Panc1 (cell line): ENCODE results near the gene PHKB. TPM values are rescaled to one million over a fixed set of nuclear protein-coding genes. Genes with fewer than 3 reads are reported as not detected.

Source experiments
- ATAC-seq: fragments of 200-7000 bp; cut with Tn5 transposase; 2 replicates; pipeline ENCODE4 v1.9.1; 2020; ENCODE audit warnings: mild to moderate bottlenecking, moderate library complexity
- BruUV-seq: library from RNA; stranded (reverse); fragments of 400-500 nt; replicated peaks from 2 replicates; lab custom pipeline; 2021; lab: Mats Ljungman, UMichigan
- CTCF ChIA-PET: fragments of 300-600 bp; sonication (Branson Sonifier 250); formaldehyde crosslinking; loops from one replicate; lab custom pipeline; 2022; ENCODE audit warnings: antibody characterized with exemption; lab: Charles Lee
- POLR2A ChIA-PET: fragments of 300-600 bp; sonication (Branson Sonifier 250); formaldehyde crosslinking; loops from one replicate; lab custom pipeline; 2022; ENCODE audit warnings: antibody characterized with exemption; lab: Charles Lee
- DNase-seq: peaks from one replicate; pipeline ENCODE4 v3.0.0-alpha.2; 2010; ENCODE audit warnings: low read depth, low spot score
- H3K27ac ChIP-seq: 2 replicates; pipeline ENCODE4 v1.5.1; 2011; ENCODE audit warnings: mild to moderate bottlenecking, low read length, inconsistent platforms
- H3K27me3 ChIP-seq: fragments of 200-500 bp; sonication (Bioruptor generic); 2 replicates; pipeline ENCODE4 v1.6.0; 2014; ENCODE audit warnings: low read length, inconsistent platforms; ENCODE audit not compliant: control insufficient read depth, insufficient read depth
- H3K36me3 ChIP-seq: fragments of 200-500 bp; sonication (Bioruptor generic); 2 replicates; pipeline ENCODE4 v1.5.1; 2014; ENCODE audit warnings: inconsistent platforms, mild to moderate bottlenecking, low read length, moderate library complexity; ENCODE audit not compliant: control insufficient read depth, insufficient read depth
- H3K4me1 ChIP-seq: 2 replicates; pipeline ENCODE4 v1.5.1; 2011; ENCODE audit warnings: inconsistent platforms, mild to moderate bottlenecking, low read length, moderate library complexity; ENCODE audit not compliant: control insufficient read depth, insufficient read depth
- H3K4me3 ChIP-seq, 2 experiments: 2 replicates each; pipeline ENCODE4 v1.5.1; 2011 to 2012; ENCODE audit warnings: low read depth in 2 of 2, low read length in 2 of 2, mild to moderate bottlenecking in 2 of 2, inconsistent platforms in 1 of 2, moderate library complexity in 1 of 2
- H3K9me3 ChIP-seq: fragments of 200-500 bp; sonication (Bioruptor generic); 2 replicates; pipeline ENCODE4 v1.5.1; 2014; ENCODE audit warnings: low read depth, mild to moderate bottlenecking, inconsistent platforms, low read length, moderate library complexity; ENCODE audit not compliant: control insufficient read depth, insufficient read depth
- POLR2AphosphoS5 ChIP-seq: IDR thresholded peaks from 2 replicates; pipeline ENCODE4 v1.6.1; 2012; ENCODE audit warnings: mild to moderate bottlenecking, low read depth, low read length, moderate library complexity
- SIN3A ChIP-seq: IDR thresholded peaks from 2 replicates; pipeline ENCODE4 v1.6.1; 2012; ENCODE audit warnings: low read depth, mild to moderate bottlenecking, low read length, moderate library complexity, borderline replicate concordance; ENCODE audit not compliant: insufficient read depth
- TCF7L2 ChIP-seq: IDR thresholded peaks from 2 replicates; pipeline ENCODE4 v1.6.1; 2011; ENCODE audit warnings: mild to moderate bottlenecking, low read depth, low read length, inconsistent platforms
- in situ Hi-C: cut with HindIII; loops from 2 replicates; pipeline ENCODE4 v1.10.0; 2016; ENCODE audit warnings: low sequenced_read_pairs, low pct_unique_long_range_greater_than_20kb
- intact Hi-C: fragments of 100-400 bp; cut with micrococcal nuclease; formaldehyde crosslinking; loops from one replicate; pipeline ENCODE4 v1.10.0; 2022; ENCODE audit not compliant: unreplicated experiment
- total RNA-seq: library from RNA; stranded (reverse); gene quantifications from one replicate; pipeline ENCODE4 v1.2.1, GENCODE V29; 2021; ENCODE audit not compliant: unreplicated experiment
- TF ChIP-seq, protein P1 (sequence below): fragments of 450-650 bp; IDR thresholded peaks from 2 replicates; pipeline ENCODE4 v1.5.1; 2017; ENCODE audit warnings: mild to moderate bottlenecking
- TF ChIP-seq, protein P2 (sequence below), 2 experiments: IDR thresholded peaks; 2 replicates each; pipeline ENCODE4 v1.6.1; 2011 to 2012; ENCODE audit warnings: low read depth in 2 of 2, control low read depth in 1 of 2, low read length in 1 of 2, mild to moderate bottlenecking in 1 of 2, moderate library complexity in 1 of 2; ENCODE audit not compliant: insufficient read depth in 1 of 2

PHKB gene
- total RNA-seq, 1 experiment from 2014 or later = 29.5 TPM

DNA sequence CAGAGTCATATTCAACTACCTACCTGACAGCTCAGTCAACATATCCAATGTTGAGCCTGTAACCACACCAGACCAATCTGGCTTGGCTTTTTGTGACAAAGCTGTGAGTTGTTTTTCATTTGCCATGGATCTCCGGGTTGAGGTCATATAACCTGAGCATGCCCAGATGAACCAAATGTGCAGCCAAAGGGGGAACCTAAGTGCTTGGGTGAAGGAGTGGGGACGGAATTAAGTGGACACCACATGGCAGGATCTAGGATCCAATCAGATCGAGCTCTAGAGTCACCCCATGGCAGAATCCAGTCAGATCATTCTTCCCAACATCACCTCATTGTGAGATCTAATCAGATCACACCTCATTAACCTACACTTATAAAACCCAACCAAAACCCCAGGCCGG is 258.6 kb downstream of the PHKB start:
- H3K4me3 ChIP-seq = no peak overlapping the region
- H3K9me3 ChIP-seq = no peaks in the 10 kb centered on the region
- no peak overlapping the region for H3K27ac ChIP-seq
- ChIA-PET CTCF (no interaction called here), POLR2A (no interaction called here)
- no peak for DNase-seq
- no TSS peak for BruUV-seq
- in situ Hi-C loops = no loop called here
- H3K27me3 ChIP-seq = no peaks in the 10 kb centered on the region
- H3K36me3 ChIP-seq = no peaks in the 10 kb centered on the region
- ATAC-seq = no peak
- TF ChIP-seq, protein P1, sequence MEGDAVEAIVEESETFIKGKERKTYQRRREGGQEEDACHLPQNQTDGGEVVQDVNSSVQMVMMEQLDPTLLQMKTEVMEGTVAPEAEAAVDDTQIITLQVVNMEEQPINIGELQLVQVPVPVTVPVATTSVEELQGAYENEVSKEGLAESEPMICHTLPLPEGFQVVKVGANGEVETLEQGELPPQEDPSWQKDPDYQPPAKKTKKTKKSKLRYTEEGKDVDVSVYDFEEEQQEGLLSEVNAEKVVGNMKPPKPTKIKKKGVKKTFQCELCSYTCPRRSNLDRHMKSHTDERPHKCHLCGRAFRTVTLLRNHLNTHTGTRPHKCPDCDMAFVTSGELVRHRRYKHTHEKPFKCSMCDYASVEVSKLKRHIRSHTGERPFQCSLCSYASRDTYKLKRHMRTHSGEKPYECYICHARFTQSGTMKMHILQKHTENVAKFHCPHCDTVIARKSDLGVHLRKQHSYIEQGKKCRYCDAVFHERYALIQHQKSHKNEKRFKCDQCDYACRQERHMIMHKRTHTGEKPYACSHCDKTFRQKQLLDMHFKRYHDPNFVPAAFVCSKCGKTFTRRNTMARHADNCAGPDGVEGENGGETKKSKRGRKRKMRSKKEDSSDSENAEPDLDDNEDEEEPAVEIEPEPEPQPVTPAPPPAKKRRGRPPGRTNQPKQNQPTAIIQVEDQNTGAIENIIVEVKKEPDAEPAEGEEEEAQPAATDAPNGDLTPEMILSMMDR = no peak
- TF ChIP-seq TCF7L2 (no peak), SIN3A (no peak), POLR2AphosphoS5 (no peak)
- TF ChIP-seq, protein P2, sequence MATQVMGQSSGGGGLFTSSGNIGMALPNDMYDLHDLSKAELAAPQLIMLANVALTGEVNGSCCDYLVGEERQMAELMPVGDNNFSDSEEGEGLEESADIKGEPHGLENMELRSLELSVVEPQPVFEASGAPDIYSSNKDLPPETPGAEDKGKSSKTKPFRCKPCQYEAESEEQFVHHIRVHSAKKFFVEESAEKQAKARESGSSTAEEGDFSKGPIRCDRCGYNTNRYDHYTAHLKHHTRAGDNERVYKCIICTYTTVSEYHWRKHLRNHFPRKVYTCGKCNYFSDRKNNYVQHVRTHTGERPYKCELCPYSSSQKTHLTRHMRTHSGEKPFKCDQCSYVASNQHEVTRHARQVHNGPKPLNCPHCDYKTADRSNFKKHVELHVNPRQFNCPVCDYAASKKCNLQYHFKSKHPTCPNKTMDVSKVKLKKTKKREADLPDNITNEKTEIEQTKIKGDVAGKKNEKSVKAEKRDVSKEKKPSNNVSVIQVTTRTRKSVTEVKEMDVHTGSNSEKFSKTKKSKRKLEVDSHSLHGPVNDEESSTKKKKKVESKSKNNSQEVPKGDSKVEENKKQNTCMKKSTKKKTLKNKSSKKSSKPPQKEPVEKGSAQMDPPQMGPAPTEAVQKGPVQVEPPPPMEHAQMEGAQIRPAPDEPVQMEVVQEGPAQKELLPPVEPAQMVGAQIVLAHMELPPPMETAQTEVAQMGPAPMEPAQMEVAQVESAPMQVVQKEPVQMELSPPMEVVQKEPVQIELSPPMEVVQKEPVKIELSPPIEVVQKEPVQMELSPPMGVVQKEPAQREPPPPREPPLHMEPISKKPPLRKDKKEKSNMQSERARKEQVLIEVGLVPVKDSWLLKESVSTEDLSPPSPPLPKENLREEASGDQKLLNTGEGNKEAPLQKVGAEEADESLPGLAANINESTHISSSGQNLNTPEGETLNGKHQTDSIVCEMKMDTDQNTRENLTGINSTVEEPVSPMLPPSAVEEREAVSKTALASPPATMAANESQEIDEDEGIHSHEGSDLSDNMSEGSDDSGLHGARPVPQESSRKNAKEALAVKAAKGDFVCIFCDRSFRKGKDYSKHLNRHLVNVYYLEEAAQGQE (IDR thresholded peaks at IDR 0.05; ENCODE audit: insufficient read depth in 1 of 2, low read depth in 2 of 2, low read length in 1 of 2) = no peak
- H3K4me1 ChIP-seq = no peaks in the 10 kb centered on the region
- intact Hi-C loops = no loop called here

DNA sequence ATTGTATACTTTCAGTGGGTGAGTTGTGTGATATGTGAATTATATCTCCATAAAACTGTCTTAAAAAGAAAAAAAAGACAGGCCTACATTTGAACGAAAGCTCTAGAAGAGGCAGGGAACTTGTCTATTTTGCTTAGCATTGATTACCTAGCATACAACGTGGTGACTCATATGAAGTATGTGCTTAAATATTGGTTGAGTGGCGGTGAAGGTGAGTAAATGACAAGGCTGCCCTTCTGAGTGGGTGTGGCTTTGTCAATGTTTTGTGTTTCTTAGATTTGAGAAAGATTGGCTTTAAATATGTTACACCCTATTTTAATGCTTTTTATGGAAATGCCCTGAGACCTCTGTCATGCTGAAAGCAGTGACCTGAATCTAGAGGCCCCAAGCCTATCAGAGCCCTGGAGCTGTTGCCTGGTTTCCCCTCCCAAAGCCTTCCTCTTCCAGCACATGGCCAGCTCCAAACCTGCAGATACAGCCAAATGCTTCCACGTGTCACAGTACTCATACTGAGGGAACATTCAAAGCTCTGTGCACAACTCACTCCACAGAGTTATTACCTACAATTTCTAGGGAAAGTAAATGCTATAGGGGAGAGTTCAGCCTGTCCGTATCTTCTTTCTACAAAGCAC is 260.0 kb downstream of the PHKB start:
- intact Hi-C loops = no loop called here
- no TSS peak for BruUV-seq

More for the DNA sequence above, 260.0 kb downstream of the PHKB start:
- TF ChIP-seq, protein P1 = no peak
- TF ChIP-seq POLR2AphosphoS5 (no peak), TCF7L2 (no peak)
- Histone ChIP-seq H3K4me1 (no peaks in the 10 kb centered on the region), H3K27me3 (no peaks in the 10 kb centered on the region), H3K4me3 (no peak overlapping the region), H3K36me3 (no peaks in the 10 kb centered on the region), H3K9me3 (no peaks in the 10 kb centered on the region), H3K27ac (no peak overlapping the region)
- POLR2A ChIA-PET = no interaction called here
- in situ Hi-C loops = no loop called here
- ATAC-seq (no peak), DNase-seq (no peak)
- CTCF ChIA-PET = no interaction called here
